Transverse colon (tissue), 3 donors: Measurements from ENCODE around the gene CMTM2.

Experiments
- EP300 ChIP-seq: sonication (generic); formaldehyde crosslinking; IDR thresholded peaks from one replicate; pipeline ENCODE4 v1.6.1; 2017; ENCODE audit warnings: antibody characterized with exemption, low read depth
- TF ChIP-seq, protein P1 (sequence below), 5 experiments: fragments of 200-600 bp in 3 of 5; fragments of 450-650 bp in 2 of 5; sonication (generic) in 3 of 5; IDR thresholded peaks; 1 replicate in 2 of 5; 2 replicates in 3 of 5; pipeline ENCODE4 v1.5.1; 2016 to 2017; ENCODE audit warnings: antibody characterized with exemption in 5 of 5, inconsistent platforms in 3 of 5, mild to moderate bottlenecking in 2 of 5, moderate library complexity in 1 of 5

DNA sequence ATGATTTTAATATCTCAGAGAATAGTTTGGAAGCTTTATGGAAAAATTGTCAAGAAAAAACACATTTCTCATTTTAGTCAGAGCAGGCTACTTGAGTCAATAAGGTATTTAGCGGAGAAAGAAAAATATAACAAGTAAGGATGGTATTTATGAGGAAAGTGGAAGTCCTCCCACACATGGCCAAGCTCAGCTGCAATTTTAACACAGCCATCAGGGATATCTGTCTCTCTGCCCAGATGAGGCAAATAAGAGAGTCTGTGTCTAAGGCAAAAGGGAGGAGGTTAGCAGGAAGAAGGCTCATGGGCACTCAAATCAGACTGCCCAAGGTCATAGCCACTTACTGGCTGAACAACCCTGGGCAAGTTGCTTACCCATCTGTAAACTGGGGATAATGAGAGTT, 5.2 kb upstream of the CMTM2 start:
- TF ChIP-seq, protein P1, sequence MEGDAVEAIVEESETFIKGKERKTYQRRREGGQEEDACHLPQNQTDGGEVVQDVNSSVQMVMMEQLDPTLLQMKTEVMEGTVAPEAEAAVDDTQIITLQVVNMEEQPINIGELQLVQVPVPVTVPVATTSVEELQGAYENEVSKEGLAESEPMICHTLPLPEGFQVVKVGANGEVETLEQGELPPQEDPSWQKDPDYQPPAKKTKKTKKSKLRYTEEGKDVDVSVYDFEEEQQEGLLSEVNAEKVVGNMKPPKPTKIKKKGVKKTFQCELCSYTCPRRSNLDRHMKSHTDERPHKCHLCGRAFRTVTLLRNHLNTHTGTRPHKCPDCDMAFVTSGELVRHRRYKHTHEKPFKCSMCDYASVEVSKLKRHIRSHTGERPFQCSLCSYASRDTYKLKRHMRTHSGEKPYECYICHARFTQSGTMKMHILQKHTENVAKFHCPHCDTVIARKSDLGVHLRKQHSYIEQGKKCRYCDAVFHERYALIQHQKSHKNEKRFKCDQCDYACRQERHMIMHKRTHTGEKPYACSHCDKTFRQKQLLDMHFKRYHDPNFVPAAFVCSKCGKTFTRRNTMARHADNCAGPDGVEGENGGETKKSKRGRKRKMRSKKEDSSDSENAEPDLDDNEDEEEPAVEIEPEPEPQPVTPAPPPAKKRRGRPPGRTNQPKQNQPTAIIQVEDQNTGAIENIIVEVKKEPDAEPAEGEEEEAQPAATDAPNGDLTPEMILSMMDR (IDR thresholded peaks at IDR 0.05) = no peak
- TF ChIP-seq EP300 = no peak
